Lung (tissue), 12 donors: ENCODE measurements around the gene ARL8B. TPM values are rescaled to one million over a fixed set of nuclear protein-coding genes. Genes with fewer than 3 reads are reported as not detected.

Source experiments
- ATAC-seq: fragments of 200-7000 bp; cut with Tn5 transposase; one replicate; pipeline ENCODE4 v1.9.1; 2020; ENCODE audit warnings: moderate number of reproducible peaks; ENCODE audit not compliant: insufficient read depth, low FRiP score
- DNase-seq, 3 donors: peaks; one replicate each; pipeline ENCODE4 v3.0.0-alpha.2; 2013 to 2017
- H3K27ac ChIP-seq, 2 donors: one replicate each; pipeline ENCODE4 v1.5.1; 2013; ENCODE audit warnings: mild to moderate bottlenecking in 2 of 2, moderate library complexity in 2 of 2, control low read depth in 1 of 2, inconsistent platforms in 1 of 2, low read depth in 1 of 2, low read length in 1 of 2
- H3K27me3 ChIP-seq, 3 donors: one replicate each; pipeline ENCODE4 v1.5.1; 2013; ENCODE audit warnings: low read length in 2 of 3; ENCODE audit not compliant: control insufficient read depth in 3 of 3, insufficient read depth in 3 of 3
- H3K36me3 ChIP-seq, 4 donors: one replicate each; pipeline ENCODE4 v1.5.1; 2013; ENCODE audit warnings: low read length in 4 of 4, mild to moderate bottlenecking in 1 of 4, moderate library complexity in 1 of 4; ENCODE audit not compliant: control insufficient read depth in 4 of 4, insufficient read depth in 4 of 4
- H3K4me1 ChIP-seq, 5 donors: one replicate each; pipeline ENCODE4 v1.5.1; 2013; ENCODE audit warnings: low read length in 5 of 5, mild to moderate bottlenecking in 2 of 5, moderate library complexity in 1 of 5; ENCODE audit not compliant: control insufficient read depth in 5 of 5, insufficient read depth in 5 of 5
- H3K4me3 ChIP-seq: one replicate; pipeline ENCODE4 v1.5.1; 2013; ENCODE audit warnings: mild to moderate bottlenecking, control low read depth, moderate library complexity
- H3K9ac ChIP-seq, 2 donors: one replicate each; pipeline ENCODE4 v1.5.1; 2013; ENCODE audit warnings: low read length in 2 of 2, control low read depth in 1 of 2; ENCODE audit not compliant: insufficient read depth in 1 of 2
- H3K9me3 ChIP-seq, 4 donors: one replicate each; pipeline ENCODE4 v1.5.1; 2013; ENCODE audit warnings: low read length in 3 of 4, mild to moderate bottlenecking in 1 of 4, moderate library complexity in 1 of 4; ENCODE audit not compliant: control insufficient read depth in 4 of 4, insufficient read depth in 3 of 4
- WGBS, 2 donors: extraction: QIAGEN DNeasy Blood & Tissue Kit; methylation state at CpG; one replicate each; pipeline ENCODE4 v1.1.7; 2013; 5-methylcytosine and 5-hydroxymethylcytosine counted together
- polyA plus RNA-seq, 2 donors: library from polyadenylated mRNA; stranded (reverse); fragments of 200-250 nt; gene quantifications; one replicate each; pipeline ENCODE4 v1.2.1, GENCODE V29; 2013
- total RNA-seq, 2 donors: library from RNA; depleted of rRNA in 1 of 2; stranded (reverse); fragments of >200 nt in 1 of 2; gene quantifications; one replicate each; pipeline ENCODE4 v1.2.1, GENCODE V29; 2014 to 2021
- TF ChIP-seq, protein P1 (sequence below): IDR thresholded peaks from 2 replicates; pipeline ENCODE4 v1.5.1; 2012; ENCODE audit warnings: mild to moderate bottlenecking; ENCODE audit errors: control extremely low read depth, extremely low read depth
- donor health status: control.
- donor health status: control.
- donor health status: Bipolar disorder and iron deficiency.
- donor health status: healthy.
- donor health status: DM: yes; HTN: yes; CAD: no.

The ARL8B gene
- total and polyA plus RNA-seq, 4 donors = 58.9 to 108 (median 74.8) TPM

- Histone ChIP-seq H3K27ac (no peak overlapping the region), H3K36me3 (peaks cover 24 to 52% (median 30%) of the 10 kb centered on the region in 4 donors), H3K4me1 (peaks cover 0 to 3% (median 0%) of the 10 kb centered on the region in 5 donors), H3K9ac (no peak overlapping the region), H3K4me3 (no peak overlapping the region), H3K9me3 (no peaks in the 10 kb centered on the region), H3K27me3 (no peaks in the 10 kb centered on the region)
- TF ChIP-seq, protein P1, sequence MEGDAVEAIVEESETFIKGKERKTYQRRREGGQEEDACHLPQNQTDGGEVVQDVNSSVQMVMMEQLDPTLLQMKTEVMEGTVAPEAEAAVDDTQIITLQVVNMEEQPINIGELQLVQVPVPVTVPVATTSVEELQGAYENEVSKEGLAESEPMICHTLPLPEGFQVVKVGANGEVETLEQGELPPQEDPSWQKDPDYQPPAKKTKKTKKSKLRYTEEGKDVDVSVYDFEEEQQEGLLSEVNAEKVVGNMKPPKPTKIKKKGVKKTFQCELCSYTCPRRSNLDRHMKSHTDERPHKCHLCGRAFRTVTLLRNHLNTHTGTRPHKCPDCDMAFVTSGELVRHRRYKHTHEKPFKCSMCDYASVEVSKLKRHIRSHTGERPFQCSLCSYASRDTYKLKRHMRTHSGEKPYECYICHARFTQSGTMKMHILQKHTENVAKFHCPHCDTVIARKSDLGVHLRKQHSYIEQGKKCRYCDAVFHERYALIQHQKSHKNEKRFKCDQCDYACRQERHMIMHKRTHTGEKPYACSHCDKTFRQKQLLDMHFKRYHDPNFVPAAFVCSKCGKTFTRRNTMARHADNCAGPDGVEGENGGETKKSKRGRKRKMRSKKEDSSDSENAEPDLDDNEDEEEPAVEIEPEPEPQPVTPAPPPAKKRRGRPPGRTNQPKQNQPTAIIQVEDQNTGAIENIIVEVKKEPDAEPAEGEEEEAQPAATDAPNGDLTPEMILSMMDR = no peak
- DNase-seq (no peak), ATAC-seq (no peak)
- 96 to 99% methylated on average over 2 of the region's 2 CpGs for WGBS, 2 donors
Observed at GRCh38 chr3:5202222-5202621, 80.1 kb downstream of the ARL8B start.

DNA sequence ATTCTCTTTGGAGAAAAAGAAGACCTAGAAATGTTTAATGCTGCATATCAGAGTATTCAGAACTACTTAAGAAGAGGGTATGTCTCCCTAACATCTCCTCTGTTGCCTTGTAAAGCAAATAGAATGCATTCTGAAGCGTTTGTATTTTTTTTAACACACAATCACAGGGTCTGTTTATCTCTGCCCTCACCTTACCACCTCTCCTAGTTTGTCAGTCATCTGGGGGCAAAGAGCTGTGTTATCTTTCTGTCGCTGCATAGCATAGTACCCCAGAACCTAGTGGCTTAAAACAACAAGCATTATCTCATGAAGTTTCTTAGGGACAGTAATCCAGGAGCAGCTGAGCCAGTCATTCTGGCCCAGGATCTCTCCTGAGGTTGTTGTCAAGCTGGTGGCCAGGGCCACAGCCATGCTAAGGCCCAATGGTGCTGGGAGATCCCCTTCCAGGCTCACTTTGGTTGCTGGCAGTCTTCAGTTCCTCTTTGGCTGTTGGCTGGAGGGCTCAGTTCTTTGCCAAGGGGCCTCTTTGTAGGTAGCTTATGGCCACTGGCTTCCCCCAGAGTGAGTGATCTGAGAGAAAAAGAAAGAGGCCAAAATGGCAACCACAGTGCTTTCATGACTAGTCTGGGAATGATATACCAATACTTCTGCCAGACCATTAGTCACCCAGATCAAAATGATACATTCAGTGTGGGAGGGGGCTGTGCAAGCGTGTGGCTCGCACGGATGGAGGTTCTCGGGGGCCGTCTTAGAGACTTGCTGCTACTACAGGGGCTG is 83.3 kb downstream of the ARL8B start:
- no peaks in the 10 kb centered on the region for H3K4me1 ChIP-seq
- H3K27ac ChIP-seq = no peak overlapping the region
- H3K4me3 ChIP-seq = no peak overlapping the region
- ATAC-seq (no peak), DNase-seq (no peak)
- peaks cover 36 to 71% (median 46%) of the 10 kb centered on the region in 4 donors for H3K36me3 ChIP-seq
- no peak overlapping the region for H3K9ac ChIP-seq
- TF ChIP-seq, protein P1 = no peak
- no peaks in the 10 kb centered on the region for H3K27me3 ChIP-seq
- 86 to 91% methylated on average over 7 of the region's 7 CpGs for WGBS, 2 donors
- no peaks in the 10 kb centered on the region for H3K9me3 ChIP-seq

DNA sequence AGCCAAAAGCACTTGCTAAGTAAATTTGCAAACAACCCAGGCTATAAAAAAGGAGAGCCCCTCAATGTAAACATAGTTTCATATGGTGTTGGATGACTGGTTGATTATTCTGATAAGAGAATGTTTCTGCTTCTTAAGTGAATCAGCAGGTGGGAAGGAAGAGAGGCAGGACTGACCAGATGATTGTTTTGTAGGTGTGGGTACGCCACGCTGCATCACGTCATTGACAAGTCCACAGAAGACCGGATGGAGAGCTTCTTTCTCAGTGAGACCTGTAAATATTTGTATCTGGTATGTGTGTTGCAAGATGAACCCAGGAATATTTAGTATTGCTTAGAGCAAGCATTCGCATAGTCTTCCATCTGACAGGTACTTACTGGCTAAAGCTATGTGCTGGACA is 88.8 kb downstream of the ARL8B start:
- no peak overlapping the region for H3K4me3 ChIP-seq
- DNase-seq (no peak), ATAC-seq (no peak)
- H3K27ac ChIP-seq = no peak overlapping the region
- no peaks in the 10 kb centered on the region for H3K4me1 ChIP-seq
- H3K9me3 ChIP-seq = no peaks in the 10 kb centered on the region
- H3K9ac ChIP-seq = no peak overlapping the region
- 79 to 90% methylated on average over 5 of the region's 5 CpGs for WGBS, 2 donors
- H3K27me3 ChIP-seq = no peaks in the 10 kb centered on the region
- TF ChIP-seq, protein P1 = no peak
- peaks cover 52 to 76% (median 62%) of the 10 kb centered on the region in 4 donors for H3K36me3 ChIP-seq
